ENCODE measurements around the gene LRRK1. TPM values are rescaled to one million over a fixed set of nuclear protein-coding genes. Genes with fewer than 3 reads are reported as not detected.

LRRK1 gene
- total RNA-seq, 1 experiment from 2014 or later, result 9.9 TPM

DNA sequence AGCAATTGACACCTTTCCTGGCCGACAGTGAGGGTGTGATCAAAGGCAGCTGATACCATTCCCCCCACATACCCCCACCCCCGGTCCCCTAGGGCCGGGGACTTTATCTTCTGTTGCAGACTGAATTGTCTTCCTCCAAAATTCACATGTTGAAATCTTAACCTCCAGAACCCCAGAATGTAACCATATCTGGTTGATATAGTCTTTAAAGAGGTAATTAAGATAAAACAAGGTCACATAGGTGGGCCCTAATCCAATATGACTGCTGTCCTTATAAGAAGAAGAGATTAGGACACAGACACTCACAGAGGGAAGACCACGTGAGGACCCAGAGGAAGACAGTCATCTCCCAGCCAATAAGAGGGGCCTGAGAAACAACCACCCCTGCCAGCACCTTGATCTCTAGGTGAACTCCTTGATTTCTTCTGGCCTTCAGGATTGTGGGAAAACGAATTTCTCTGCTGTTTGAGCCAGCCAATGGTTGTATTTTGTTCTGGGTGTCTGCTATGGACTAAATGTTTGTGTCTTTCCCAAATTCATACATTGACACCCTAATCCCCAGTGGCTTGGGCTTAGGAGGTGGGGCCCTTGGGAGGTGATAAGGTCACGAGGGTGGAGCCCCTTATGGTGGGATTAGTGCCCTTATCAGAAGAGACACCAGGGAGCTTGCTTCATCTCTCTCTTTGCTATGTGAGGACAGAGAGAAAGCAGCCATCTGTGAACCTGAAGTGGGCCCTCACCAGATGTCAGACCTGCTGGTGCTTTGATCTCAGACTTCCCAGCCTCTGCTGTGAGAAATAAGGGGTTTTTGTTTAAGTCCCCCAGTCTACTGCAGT lies 188.7 kb downstream of the LRRK1 start:
- no peak for DNase-seq (ENCODE audit: low read depth)

DNA sequence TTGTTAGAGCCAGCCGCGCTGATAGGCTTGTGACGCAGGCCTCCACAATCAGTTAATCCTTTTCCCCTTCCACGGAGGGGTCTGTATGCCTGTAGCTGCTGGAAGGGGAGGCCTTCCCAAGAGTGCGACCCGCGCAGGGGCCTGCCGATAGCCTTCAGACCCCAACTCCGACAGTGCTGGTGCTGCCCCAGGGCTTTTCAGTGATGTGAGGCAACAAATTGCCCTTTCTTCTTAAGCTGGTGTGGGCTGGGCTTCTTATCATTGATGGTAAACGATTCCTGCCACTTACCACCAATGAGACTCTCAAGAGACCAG lies 189.3 kb downstream of the LRRK1 start:
- DNase-seq (ENCODE audit: low read depth), result no peak

DNA sequence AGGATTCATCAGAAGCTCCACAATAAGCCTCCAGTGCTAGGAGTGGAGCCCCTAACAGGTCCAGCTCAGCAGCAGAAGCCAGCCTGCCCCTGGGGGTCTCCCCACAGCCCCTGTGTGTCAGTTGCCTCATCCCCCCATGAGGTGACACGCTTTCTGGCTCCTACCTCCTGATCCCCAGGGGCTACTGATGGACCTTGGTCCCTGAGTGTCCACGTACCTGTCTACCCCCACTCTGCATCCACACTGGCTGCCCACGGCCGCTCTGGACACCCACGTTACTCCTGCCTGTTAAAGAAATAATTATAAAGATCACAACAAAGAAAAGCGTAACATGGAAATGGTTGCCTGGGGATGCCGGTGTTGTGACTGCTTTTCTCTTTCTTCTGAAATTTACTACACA lies 189.6 kb downstream of the LRRK1 start:
- DNase-seq (ENCODE audit: low read depth), result no peak

DNA sequence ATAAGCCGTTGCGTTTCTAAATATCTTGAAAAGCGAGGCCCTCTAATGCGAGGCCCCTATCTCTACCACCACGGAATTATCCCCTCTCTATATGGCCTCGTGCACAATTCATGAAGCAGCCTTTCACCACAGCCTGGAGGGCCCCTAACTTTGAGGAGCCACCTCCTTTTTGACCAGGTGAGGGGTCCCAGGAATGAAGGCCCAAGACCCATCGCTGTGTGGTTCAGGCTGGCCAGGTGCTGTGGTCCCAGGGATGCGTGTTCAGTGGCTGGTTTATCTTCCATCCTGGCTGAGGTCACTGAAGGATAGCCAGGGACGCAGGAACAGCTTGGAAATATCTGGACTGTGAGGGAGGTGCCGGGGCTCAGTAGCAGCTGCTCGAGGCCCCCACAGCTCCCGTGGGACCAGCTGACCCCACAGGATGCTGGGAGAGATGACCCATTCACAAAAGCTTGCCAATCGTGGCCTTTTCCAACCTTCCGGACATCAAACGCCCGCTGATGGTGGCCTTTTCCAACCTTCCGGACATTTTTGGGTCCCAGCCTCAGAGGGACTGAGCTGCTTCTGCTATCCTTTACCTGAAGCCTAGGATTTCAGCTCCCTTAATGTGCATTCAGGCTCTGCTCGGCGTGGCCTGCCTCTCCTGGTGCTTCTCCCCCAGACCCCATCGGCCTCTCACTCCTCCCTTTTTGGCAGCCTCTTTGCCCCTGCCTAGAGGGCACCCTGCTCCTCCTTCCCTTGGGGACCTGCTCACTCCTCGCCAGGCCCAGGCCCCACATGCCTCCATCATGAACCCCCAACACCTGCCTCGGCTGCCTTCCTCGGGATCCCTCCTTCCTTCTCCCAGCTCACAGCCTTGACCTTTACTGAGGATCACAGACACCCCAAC lies 191.8 kb downstream of the LRRK1 start:
- DNase-seq (ENCODE audit: low read depth), result no peak

DNA sequence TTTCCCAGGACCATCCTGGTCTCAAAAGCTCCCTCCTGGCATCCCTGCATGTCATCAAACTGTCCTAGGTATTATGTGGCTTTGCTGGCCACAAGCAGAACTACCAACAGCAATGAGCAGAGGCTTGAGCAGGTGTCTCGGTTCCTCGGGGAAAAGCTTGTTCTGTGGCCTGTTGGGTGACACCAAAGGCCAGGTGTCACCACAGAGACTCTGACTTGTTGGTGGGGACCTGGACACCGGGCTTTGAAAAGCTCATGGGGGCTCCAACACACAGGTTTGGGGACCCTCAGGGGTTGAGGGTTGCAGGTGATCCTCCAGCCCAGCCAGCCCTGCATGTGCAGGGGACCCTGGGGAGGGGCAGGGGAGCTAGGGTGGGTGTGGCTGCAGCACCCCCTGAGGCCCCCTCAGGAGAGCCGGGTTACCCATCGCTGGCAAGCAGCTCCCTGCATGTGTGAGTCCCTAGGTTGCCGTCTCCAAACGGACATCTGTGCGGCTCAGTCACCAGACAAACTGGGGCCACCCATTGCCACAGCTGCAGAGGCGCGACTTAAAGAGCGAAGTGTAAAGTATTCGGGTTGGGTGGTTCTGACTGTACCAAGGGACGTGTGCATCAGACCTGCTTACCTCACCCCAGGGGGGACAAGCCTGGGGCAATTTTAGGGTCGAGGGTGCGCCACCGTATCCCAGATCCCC lies 192.6 kb downstream of the LRRK1 start:
- DNase-seq (ENCODE audit: low read depth), result no peak

DNA sequence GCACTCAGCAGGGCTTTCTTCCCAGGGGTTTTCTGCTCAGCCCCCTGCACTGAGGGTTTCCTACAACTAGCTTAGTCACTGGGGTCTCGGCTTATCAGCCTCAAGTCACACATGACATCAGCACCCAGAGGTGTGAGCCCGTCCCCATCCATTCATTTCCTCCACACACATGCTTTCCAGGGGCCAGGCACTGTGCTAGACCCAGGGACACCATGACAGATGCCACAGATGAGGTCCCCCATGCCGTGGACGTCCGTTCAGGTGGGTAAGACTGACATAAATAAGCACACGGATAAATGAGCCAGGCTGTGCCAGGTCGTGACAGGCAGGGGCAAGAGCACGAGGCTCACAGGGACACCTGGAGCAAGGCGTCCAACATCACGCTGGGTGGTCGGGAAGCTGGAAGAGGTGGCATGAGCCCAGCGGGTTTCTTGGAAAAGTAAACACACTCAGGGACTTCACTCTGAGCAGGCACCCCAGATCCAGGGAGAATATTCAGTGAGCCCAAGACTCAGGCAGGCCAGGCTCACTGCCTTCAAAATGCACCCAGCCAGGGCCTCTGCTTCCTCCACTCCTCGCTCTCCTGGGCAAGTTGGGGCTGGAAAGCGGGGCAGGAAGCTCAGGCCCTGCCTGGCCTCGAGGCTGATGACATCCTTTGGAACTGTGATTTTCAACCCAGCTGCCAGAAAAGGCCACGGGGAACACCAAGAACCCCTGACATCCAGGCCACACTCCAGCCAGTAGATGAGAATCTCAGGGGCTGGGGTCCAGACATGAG lies 193.4 kb downstream of the LRRK1 start:
- DNase-seq (ENCODE audit: low read depth), result no peak

DNA sequence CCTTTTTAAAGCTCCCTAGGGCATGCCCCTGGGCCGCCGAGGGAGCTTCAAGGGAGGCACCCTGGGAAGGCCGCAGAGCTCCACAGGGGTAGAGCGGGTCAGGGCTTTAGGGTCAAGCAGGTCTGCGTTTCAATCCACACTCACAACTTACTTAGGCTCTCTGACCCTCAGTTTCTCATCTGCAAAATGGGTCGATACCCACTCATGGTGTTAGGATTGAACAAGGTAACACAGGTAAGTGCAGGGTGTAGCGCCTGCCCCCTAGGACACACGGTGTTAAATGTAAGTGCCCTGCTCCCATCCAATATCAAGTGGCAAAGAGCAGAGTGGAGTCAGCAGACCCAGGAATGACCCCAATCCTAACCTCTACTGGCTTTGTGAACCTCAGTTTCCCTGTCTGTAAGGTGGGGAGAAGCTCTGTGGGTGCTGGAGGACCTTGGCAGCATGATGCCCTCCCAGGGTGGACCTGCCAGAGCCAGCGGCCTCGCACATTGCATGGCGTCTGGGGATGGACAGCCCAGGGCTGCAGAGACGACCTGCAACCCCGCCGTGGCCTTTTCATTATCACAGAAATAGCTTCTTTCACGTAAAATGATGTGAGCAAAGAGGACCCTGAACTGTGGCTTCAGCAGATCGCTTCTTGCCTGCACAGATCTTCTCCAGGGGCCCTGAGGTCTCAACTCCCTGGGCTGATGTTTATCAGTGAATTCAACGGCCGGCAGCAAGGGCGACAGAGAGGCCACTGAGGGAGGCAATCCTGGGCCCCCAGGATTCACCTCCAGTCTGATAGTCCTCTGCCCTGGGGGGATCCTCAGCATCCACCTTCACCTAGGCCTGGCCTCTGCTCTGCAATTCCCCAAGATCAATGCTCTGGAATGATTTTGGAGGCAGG lies 194.2 kb downstream of the LRRK1 start:
- DNase-seq (ENCODE audit: low read depth), result no peak

DNA sequence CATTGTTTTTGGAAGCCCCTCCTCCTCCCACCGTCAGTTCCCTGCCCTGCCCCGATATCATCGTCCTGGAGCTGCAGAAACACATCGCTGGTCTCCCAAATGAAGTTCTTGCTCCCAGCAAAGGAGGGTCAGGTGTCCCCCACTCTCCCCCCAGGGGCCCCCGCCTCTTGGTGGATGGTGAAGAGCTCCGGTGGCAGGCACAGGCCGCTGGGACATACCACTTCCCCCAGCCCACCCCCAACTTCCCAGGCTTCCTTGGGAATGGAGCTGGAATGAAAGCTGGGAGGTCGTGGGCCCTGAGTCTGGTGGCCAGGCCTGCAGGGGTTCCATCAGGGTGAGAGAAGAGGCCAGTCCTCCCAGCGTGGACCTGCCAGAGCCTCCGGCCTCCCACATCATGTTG lies 195.0 kb downstream of the LRRK1 start:
- DNase-seq (ENCODE audit: low read depth), result no peak

DNA sequence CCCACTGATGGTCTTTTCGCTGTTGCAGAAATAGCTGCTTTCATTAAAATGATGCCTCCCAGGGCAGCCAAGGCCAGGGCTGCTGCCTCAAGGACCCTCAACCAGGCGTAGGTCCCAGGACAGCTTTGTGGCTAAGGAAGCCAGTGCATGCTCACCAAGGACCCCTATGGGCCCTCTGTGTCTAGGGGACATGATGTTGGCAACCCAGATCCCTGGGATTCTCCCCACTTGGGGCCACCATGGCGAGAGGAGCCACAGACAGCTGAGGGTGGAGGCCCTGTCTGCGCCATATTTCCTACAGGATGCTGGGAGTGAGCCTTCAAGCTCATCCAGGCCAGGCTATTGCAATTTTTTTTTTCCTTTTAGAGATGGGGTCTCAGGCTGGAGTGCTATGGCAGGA lies 195.5 kb downstream of the LRRK1 start:
- DNase-seq (ENCODE audit: low read depth), result no peak

DNA sequence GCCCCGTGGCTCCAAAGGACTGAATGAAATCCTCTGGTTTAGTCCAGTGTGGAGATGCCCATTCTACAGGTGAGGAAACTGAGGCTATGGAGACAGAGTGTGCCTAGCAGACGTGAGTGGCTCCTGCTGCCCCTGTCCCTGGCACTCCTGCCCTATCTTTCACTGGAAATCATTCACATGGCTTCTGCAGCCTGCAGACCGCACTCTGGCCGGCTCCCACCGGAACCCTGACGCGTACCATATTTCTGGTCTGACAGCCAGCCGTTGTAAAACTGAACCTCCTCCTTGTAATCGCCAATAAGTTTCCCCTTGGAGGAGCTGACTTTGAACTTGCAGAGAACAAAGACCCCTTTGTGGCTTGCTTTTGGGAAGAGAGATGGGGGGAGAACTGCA lies 196.2 kb downstream of the LRRK1 start:
- no peak for DNase-seq (ENCODE audit: low read depth)

DNA sequence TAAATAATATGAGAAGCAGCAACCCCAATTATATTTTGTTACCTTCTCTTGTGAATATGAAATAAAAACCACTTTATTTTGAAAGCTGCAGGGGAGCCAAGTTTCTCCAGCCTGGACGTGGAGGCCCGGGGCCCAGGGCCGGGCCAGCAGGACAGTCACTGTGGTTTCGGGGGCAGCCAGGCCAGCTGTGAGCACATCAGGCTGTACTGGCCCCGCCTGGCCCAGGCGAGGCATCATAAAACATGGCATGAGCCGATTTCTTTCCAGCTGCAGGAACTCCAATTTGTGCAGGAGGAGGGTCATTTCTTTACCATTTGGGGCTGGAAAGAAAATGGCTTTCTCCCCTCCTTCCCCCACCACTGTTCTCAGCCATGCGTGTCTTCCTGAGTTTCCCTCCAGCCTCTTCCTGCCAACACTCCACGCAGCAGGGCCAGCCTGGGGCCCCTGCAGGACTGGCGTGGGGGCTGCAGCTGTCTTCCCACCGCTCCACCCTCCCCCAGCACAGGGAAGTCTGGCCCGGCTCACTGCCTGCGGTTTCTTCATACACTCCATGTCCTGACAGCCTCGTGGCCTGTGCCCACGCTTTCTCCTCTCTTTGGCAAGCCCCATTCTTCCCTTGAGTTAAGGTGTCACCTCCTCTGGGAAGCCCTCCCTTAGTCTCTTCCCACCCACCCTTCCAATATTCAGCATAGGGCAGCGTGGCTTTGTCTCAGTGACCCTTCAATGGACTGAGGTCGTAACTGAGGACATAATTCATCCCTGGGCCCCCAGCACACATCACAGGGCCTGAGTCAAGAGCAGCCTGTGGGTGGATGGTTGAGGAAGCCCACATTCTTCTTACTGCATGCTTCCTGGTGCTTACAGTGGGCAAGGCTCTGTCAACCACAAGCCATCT lies 196.9 kb downstream of the LRRK1 start:
- no peak for DNase-seq (ENCODE audit: low read depth)

DNA sequence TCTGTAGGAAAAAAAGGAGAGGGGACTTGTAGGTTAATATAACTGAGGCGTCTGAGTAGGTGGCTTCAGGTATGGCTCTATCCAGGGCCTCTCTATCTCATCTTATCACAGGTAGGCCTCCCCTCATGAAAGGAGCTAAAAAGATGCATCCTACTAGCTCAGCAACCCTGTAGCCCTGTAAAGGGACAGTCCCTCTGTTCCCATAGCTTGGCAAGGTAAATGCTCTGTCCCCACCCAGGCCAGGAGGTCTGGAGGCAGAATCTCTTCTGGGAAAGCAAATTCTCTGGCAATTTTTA lies 197.5 kb downstream of the LRRK1 start:
- no peak for DNase-seq (ENCODE audit: low read depth)

DNA sequence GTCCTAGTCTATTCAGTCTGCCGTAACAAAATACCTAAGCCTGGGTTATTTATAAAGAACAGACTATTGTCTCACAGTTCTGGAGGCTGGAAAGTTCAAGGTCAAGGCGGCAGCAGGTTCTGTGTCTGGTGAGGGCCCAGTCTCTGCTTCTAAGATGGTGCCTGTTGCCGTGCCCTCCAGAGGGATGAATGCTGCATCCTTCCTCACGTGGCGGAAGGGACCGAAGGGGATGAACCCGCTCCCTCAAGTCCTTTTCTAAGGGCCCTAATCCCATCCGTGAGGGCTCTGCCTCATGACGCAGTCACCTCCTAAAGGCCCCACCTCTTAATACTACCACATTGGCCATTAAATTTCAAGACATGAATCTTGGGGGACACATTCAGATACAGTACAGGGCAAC lies 199.0 kb downstream of the LRRK1 start:
- no peak for DNase-seq (ENCODE audit: low read depth)

DNA sequence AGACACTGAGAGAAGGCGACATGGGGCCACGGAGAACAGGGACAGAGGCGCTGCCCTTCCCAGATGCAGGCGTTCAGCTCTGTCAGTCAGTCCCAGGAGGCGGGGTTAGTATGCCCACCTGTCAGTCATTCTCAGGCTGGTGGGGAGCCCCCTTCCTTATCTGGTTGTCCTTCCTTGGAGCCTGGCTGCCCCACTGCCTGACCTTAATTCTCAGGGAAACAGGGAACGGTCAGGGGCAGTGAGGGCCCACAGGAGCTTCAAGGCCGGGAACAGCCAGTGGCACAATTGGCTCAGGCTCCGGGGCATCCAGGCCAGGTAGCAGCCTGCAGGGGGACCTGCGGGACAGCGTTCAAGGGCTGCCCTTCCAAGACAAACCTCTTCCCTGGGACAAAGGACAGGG lies 199.5 kb downstream of the LRRK1 start:
- DNase-seq (ENCODE audit: low read depth), result no peak

DNA sequence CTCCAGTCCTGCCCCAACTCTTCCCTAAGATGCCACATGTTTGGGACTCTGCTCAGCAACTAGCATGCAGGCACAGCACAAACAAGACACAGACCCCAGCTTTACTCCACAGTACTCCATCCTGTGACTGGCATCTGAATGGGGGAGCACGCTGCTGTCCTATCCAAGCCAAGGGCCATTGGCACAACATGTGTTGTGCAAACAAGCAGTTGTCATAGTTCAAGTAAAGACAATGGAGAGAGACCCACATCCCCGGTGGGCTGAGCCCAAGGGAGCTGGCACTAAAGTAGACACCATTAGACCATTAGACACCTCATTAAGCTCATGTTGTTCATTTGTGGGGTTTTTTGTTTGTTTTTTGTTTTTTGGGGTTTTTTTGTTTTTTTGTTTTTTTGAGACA lies 200.0 kb downstream of the LRRK1 start:
- no peak for DNase-seq (ENCODE audit: low read depth)
